K562 (cell line): ENCODE results near the gene MRGPRD. TPM values are rescaled to one million over a fixed set of nuclear protein-coding genes. Genes with fewer than 3 reads are reported as not detected.

ENCODE experiments used
- ATAC-seq: fragments of 200-7000 bp; cut with Tn5 transposase; 3 replicates; pipeline ENCODE4 v1.9.1; 2020; ENCODE audit warnings: moderate library complexity
- BruUV-seq: library from RNA; stranded (reverse); fragments of 400-500 nt; replicated peaks from 2 replicates; lab custom pipeline; 2021; lab: Mats Ljungman, UMichigan
- CTCF ChIA-PET: fragments of 300-600 bp; formaldehyde crosslinking; extraction: SDS; loops from one replicate; lab custom pipeline; 2021; ENCODE audit warnings: low intra/inter-chr PET ratio; lab: Yijun Ruan, JAX
- POLR2A ChIA-PET: fragments of 300-600, 350-650 bp; sonication (Branson Sonifier 250); formaldehyde crosslinking; extraction: SDS; loops from one replicate; lab custom pipeline; 2021; ENCODE audit warnings: antibody characterized with exemption, inconsistent platforms; lab: Yijun Ruan, JAX
- DNase-seq, 4 experiments: peaks; one replicate each; pipeline versions ENCODE4 v3.0.0 to v3.0.0-alpha.2; 2011 to 2018; ENCODE audit warnings: low spot score in 3 of 4, mixed read lengths in 3 of 4; ENCODE audit errors: extremely low read depth in 1 of 4
- FAIRE-seq: peaks from 2 replicates; lab custom pipeline; 2011; peaks lifted over from hg19 to GRCh38; lab: Jason Lieb, UNC
- H2AFZ ChIP-seq: 2 replicates; pipeline ENCODE4 v1.6.0; 2011; ENCODE audit warnings: low read depth, low read length, control low read depth, inconsistent platforms
- H3K27ac ChIP-seq: fragments of 200-600 bp; 3 replicates; pipeline ENCODE4 v1.8.0; 2011; ENCODE audit warnings: low read depth, mild to moderate bottlenecking, control low read depth, inconsistent platforms, low read length, moderate library complexity, mixed read lengths; ENCODE audit errors: extremely low read depth
- H3K27me3 ChIP-seq, 2 experiments: fragments of 300-600 bp in 1 of 2; 2 replicates in 1 of 2; 3 replicates in 1 of 2; pipeline versions ENCODE4 v1.6.0 to v1.8.0; 2011; ENCODE audit warnings: inconsistent platforms in 2 of 2, low read length in 2 of 2, mild to moderate bottlenecking in 1 of 2, mixed read lengths in 1 of 2, moderate library complexity in 1 of 2; ENCODE audit not compliant: control insufficient read depth in 2 of 2, insufficient read depth in 2 of 2
- H3K36me3 ChIP-seq: fragments of 300-600 bp; 3 replicates; pipeline ENCODE4 v1.8.0; 2011; ENCODE audit warnings: mild to moderate bottlenecking, low read length, inconsistent platforms; ENCODE audit not compliant: control insufficient read depth, insufficient read depth
- H3K4me1 ChIP-seq, 2 experiments: fragments of 200-600 bp in 1 of 2; replicated peaks in 1 of 2; 2 replicates in 1 of 2; 3 replicates in 1 of 2; pipeline versions ENCODE4 v1.5.1 to v1.8.0; 2011; ENCODE audit warnings: inconsistent platforms in 2 of 2, low read length in 2 of 2, mild to moderate bottlenecking in 1 of 2, mixed read lengths in 1 of 2, moderate library complexity in 1 of 2; ENCODE audit not compliant: control insufficient read depth in 2 of 2, insufficient read depth in 2 of 2
- H3K4me2 ChIP-seq: 2 replicates; pipeline ENCODE4 v1.6.1; 2011; ENCODE audit warnings: low read length, control low read depth, inconsistent platforms, mixed read lengths; ENCODE audit not compliant: insufficient read depth
- H3K4me3 ChIP-seq: fragments of 200-600 bp; sonication (generic), shearing (Covaris generic); 2 replicates; pipeline ENCODE4 v1.5.1; 2016; ENCODE audit warnings: control low read depth, inconsistent platforms
- H3K79me2 ChIP-seq: fragments of 200-600 bp; 3 replicates; pipeline ENCODE4 v1.8.0; 2011; ENCODE audit warnings: low read length, inconsistent platforms; ENCODE audit not compliant: control insufficient read depth, insufficient read depth
- H3K9ac ChIP-seq, 2 experiments: 2 replicates each; pipeline versions ENCODE4 v1.6.0 to v1.6.1; 2011; ENCODE audit warnings: low read depth in 2 of 2, low read length in 2 of 2, control low read depth in 1 of 2, inconsistent platforms in 1 of 2, mild to moderate bottlenecking in 1 of 2, mixed read lengths in 1 of 2; ENCODE audit not compliant: insufficient read depth in 1 of 2
- H3K9me1 ChIP-seq: one replicate; pipeline ENCODE4 v1.6.0; 2011; ENCODE audit warnings: inconsistent platforms, mild to moderate bottlenecking, low read length, moderate library complexity; ENCODE audit not compliant: control insufficient read depth, insufficient read depth
- H3K9me3 ChIP-seq: replicated peaks from 2 replicates; pipeline ENCODE4 v1.5.1; 2011; ENCODE audit warnings: low read depth, low read length, inconsistent platforms; ENCODE audit not compliant: control insufficient read depth, insufficient read depth
- H4K20me1 ChIP-seq: replicated peaks from 2 replicates; pipeline ENCODE4 v1.6.1; 2011; ENCODE audit warnings: low read length, inconsistent platforms, mixed read lengths; ENCODE audit not compliant: control insufficient read depth, insufficient read depth
- BRD4 ChIP-seq: fragments of 200-600 bp; sonication (generic); IDR thresholded peaks from 2 replicates; pipeline ENCODE4 v1.6.1; 2017; ENCODE audit warnings: inconsistent platforms
- CHD4 ChIP-seq: fragments of 200-600 bp; sonication (generic); IDR thresholded peaks from 3 replicates; pipeline ENCODE4 v1.6.1; 2012; ENCODE audit warnings: low read depth, mild to moderate bottlenecking, mixed read lengths, low read length, inconsistent platforms; ENCODE audit not compliant: insufficient read depth, insufficient replicate concordance, poor library complexity, severe bottlenecking
- ELF1 ChIP-seq: fragments of 200-800 bp; sonication (Bioruptor generic); IDR thresholded peaks from 2 replicates; pipeline ENCODE4 v1.6.1; 2016; ENCODE audit warnings: missing genetic modification characterization, missing compliant biosample characterization
- KAT2B ChIP-seq: IDR thresholded peaks from one replicate; pipeline ENCODE4 v1.6.1; 2012; ENCODE audit warnings: low read depth, mild to moderate bottlenecking, control low read depth, inconsistent platforms, low read length, moderate library complexity
- STAG1 ChIP-seq: sonication (generic); formaldehyde crosslinking; IDR thresholded peaks from 2 replicates; pipeline ENCODE4 v1.5.0; 2020; ENCODE audit warnings: missing genetic modification reagents, borderline replicate concordance
- XRCC5 ChIP-seq: fragments of 200-400 bp; formaldehyde crosslinking; IDR thresholded peaks from 2 replicates; pipeline ENCODE4 v1.6.1; 2017; ENCODE audit warnings: low read depth, mild to moderate bottlenecking, low read length
- YBX1 ChIP-seq: fragments of 450-650 bp; IDR thresholded peaks from 2 replicates; pipeline ENCODE4 v1.7.1; 2016; ENCODE audit warnings: mild to moderate bottlenecking
- ZNF263 ChIP-seq: sonication (generic); formaldehyde crosslinking; IDR thresholded peaks from 2 replicates; pipeline ENCODE4 v1.8.0; 2022; ENCODE audit warnings: mild to moderate bottlenecking, missing genetic modification reagents, borderline replicate concordance
- WGBS: fragments of 100-300 bp; shearing (Covaris generic); methylation state at CpG from one replicate; pipeline ENCODE4 v1.1.6; 2016; ENCODE audit warnings: low coverage, mixed read lengths; ENCODE audit not compliant: insufficient coverage; ENCODE audit errors: missing lambda C conversion rate; 5-methylcytosine and 5-hydroxymethylcytosine counted together
- in situ Hi-C: fragments of 300-500 bp; cut with MboI; formaldehyde crosslinking; loops from 4 replicates; pipeline ENCODE4 v1.15.0; 2018; ENCODE audit warnings: inconsistent platforms, mixed read lengths
- intact Hi-C: fragments of 100-400 bp; cut with micrococcal nuclease; formaldehyde crosslinking; loops from 2 replicates; pipeline ENCODE4 v1.14.2; 2022
- polyA plus RNA-seq, 8 experiments: library from polyadenylated mRNA; depleted of rRNA in 4 of 8; stranded (reverse) in 5 of 8; unstranded in 3 of 8; fragments of >200 nt; fragmentation: Nextera tagmentation in 2 of 8; fragmentation: Illumina TruSeq in 1 of 8; extraction: Ambion mirVana in 2 of 8; extraction: Trizol in 1 of 8; gene quantifications; 2 replicates each; pipeline versions ENCODE4 v1.2.1 to v1.2.3, GENCODE V29; 2011 to 2014; ENCODE audit warnings: inconsistent platforms in 1 of 8, missing spikeins in 1 of 8
- total RNA-seq, 7 experiments: library from RNA; depleted of rRNA in 6 of 7; stranded (reverse); fragments of >200 nt in 6 of 7; fragmentation: Illumina TruSeq in 2 of 7; extraction: Trizol in 2 of 7; gene quantifications; 2 replicates each; pipeline versions ENCODE4 v1.2.1 to v1.2.3, GENCODE V29; 2011 to 2021; ENCODE audit warnings: low replicate concordance in 1 of 7

MRGPRD gene
- total and polyA plus RNA-seq, 9 of the 15 experiments (the other 6 are each of a cell fraction or from before 2014, with no cell fraction given): not detected

GRCh38 chr11:69010361-69010891, 29.6 kb upstream of the MRGPRD start:
- no peaks in the 10 kb centered on the region for H3K79me2 ChIP-seq
- H3K9me3 ChIP-seq: no peaks in the 10 kb centered on the region
- H3K4me2 ChIP-seq: no peak overlapping the region
- no peak overlapping the region for H3K4me3 ChIP-seq
- FAIRE-seq (no peak), DNase-seq (no peak), ATAC-seq (no peak)
- peaks cover 0 to 52% of the 10 kb centered on the region in 2 experiments; a peak in 3 of 5 replicates for H3K4me1 ChIP-seq
- ChIA-PET POLR2A (interaction anchor here (0.7 to 1.2 kb wide), 2 partner anchors 18 to 22 kb away, joined by 3 read pairs; no protein-coding TSS in a partner anchor), CTCF (no interaction called here)
- H2AFZ ChIP-seq: peak overlapping the region; percentile 83
- H3K9ac ChIP-seq: peak overlapping the region in 1 of 2 experiments; percentile 79; a peak in 1 of 4 replicates
- no peak overlapping the region for H3K27ac ChIP-seq
- peaks cover 28% of the 10 kb centered on the region for H4K20me1 ChIP-seq
- WGBS: 27% methylated on average over 9 of the region's 9 CpGs
- in situ Hi-C loops (no loop called here), intact Hi-C loops (no loop called here)
- BruUV-seq: no TSS peak
- H3K36me3 ChIP-seq: no peaks in the 10 kb centered on the region
- H3K9me1 ChIP-seq: peaks cover 3% of the 10 kb centered on the region
- peaks cover 43 to 88% of the 10 kb centered on the region in 2 experiments for H3K27me3 ChIP-seq
- TF ChIP-seq XRCC5 (0 out of 2 replicates have a peak, but pooled peaks have one; percentile 17), BRD4 (no peak), ZNF263 (CRISPR knock-in tag) (0 out of 2 replicates have a peak, but pooled peaks have one; percentile 17)

GRCh38 chr11:69009441-69010211, 28.8 kb upstream of the MRGPRD start:
- H3K4me3 ChIP-seq: no peak overlapping the region
- H3K27ac ChIP-seq: no peak overlapping the region
- CTCF ChIA-PET: no interaction called here
- H3K9ac ChIP-seq: no peak overlapping the region
- ATAC-seq (no peak), FAIRE-seq (no peak), DNase-seq (no peak)
- peaks cover 3% of the 10 kb centered on the region for H3K9me1 ChIP-seq
- H3K27me3 ChIP-seq: peaks cover 51 to 88% of the 10 kb centered on the region in 2 experiments
- H3K4me2 ChIP-seq: no peak overlapping the region
- no TSS peak for BruUV-seq
- 13% methylated on average over 11 of the region's 16 CpGs for WGBS
- in situ Hi-C loops (no loop called here), intact Hi-C loops (no loop called here)
- H3K36me3 ChIP-seq: no peaks in the 10 kb centered on the region
- H2AFZ ChIP-seq: no peak overlapping the region
- no peaks in the 10 kb centered on the region for H3K79me2 ChIP-seq
- H3K4me1 ChIP-seq: peaks cover 0 to 58% of the 10 kb centered on the region in 2 experiments; a peak in 3 of 5 replicates
- no peaks in the 10 kb centered on the region for H3K9me3 ChIP-seq
- POLR2A ChIA-PET: no interaction called here
- TF ChIP-seq KAT2B: no peak
- TF ChIP-seq YBX1: no peak
- no peak for TF ChIP-seq CHD4
- no peak for TF ChIP-seq STAG1
- TF ChIP-seq ELF1 (tag): no peak
- TF ChIP-seq, all 486 proteins: peak for 0
- H4K20me1 ChIP-seq: peaks cover 24% of the 10 kb centered on the region
